T-helper 9 cell (primary cell): Measurements from ENCODE around the gene GGCT.

Experiments used
- DNase-seq: peaks from one replicate; pipeline ENCODE4 v3.0.0-alpha.2; 2020

Gene GGCT

DNA sequence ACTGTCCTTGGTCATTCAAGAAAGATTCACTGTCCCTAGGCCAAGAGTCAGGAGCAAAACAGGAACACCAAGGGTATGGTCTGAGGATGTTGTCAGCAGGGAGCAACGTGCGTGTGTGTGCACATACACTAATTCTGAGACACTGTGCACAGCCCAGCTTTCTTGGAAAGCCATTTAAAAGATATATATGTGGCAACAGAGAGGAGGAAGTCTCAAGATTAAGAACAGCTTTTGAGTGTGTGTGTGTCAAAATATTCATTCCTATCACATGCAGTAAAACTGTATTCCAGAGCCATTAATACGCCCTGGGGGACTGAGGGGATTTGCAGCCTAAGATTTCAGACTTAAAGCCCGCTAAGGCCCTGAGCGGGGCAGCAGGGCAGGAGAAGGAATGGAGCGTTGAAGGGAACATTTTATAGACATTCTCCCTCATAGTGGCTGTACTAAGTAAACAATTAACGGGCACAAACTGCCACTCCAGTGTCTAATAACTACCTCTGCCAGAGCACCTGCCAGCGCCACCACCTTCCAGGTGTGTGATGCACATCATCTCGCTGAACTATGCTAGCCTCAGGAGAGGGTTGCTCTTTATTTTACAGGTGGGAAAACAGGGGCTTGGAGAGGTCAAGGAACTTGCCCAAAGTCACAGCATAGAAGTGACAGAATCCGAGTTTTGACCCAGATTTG, 28.0 kb downstream of the GGCT start:
- DNase-seq, result no peak

DNA sequence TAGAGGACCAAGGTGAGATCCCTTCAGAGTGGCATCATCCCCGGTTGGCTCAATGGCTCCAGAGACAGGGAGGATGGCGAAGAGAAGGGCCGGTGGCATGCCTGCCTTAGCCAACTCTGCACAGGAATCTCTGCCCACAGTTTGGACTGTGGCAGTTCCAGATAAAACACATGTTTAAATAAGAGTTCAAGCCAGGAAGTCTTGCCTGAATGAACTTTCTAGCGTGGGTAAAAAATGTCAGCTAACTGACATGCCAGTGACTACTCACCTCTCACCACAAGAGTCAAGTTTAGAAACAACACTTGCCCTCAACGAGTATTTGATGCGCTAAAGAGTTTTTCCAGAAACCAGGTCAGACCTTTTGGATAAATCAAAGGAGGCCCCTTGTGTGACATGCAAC, 29.0 kb downstream of the GGCT start:
- DNase-seq, result no peak

DNA sequence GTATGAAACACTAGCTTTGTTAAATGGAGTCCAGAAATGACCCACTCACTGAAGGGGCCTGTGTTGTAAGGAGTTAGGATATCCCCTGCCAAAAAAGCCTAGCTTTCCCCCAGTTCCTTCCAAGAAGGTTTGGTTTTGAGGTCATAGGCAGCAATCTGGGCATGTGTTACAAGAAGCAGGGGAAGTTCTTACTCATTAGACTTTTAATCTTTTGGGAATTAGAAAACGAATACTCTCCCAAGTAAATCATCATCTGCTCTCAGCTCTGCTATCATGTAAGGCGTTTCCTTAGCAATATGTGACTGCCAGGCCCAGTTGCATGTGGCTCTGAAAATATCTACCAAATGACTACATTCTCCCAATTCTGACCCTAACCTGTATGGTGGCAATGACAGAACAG, 29.7 kb downstream of the GGCT start:
- DNase-seq, result no peak

DNA sequence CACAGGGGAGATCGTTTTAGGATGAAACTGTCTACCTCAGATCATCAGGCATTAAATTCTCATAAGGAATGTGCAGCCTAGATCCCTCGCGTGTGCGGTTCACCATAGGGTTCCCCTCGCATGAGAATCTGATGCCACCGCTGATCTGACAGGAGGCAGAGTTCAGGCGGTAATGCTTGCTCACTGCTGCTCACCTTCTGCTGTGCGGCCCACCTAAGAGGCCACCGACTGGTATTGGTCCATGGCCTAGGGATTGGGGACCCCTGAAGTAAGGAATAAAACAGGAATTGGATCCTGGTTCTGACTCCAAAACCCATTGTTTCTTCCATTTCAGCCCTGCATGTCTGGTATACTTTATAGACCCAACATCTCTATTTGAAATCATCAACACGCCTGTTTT, 30.1 kb downstream of the GGCT start:
- DNase-seq, result no peak

DNA sequence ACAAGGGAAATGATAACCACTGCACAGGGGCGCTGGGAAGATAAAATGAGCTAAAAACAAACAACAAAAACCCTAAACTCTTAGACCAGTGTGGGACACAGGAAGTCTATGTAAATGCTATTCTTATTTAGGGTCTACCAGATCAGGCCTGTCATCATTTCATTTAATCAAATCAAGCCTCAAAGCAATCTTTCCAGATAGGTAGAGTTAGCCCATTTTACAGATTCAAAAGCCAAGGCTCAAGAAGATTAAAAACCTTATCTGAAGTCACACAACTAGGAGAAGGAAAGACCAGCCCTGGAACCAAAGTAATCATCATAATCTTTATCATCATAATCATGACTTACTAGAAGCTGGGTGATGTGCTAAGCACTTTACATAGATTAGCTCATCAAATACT, 30.7 kb downstream of the GGCT start:
- DNase-seq, result no peak

DNA sequence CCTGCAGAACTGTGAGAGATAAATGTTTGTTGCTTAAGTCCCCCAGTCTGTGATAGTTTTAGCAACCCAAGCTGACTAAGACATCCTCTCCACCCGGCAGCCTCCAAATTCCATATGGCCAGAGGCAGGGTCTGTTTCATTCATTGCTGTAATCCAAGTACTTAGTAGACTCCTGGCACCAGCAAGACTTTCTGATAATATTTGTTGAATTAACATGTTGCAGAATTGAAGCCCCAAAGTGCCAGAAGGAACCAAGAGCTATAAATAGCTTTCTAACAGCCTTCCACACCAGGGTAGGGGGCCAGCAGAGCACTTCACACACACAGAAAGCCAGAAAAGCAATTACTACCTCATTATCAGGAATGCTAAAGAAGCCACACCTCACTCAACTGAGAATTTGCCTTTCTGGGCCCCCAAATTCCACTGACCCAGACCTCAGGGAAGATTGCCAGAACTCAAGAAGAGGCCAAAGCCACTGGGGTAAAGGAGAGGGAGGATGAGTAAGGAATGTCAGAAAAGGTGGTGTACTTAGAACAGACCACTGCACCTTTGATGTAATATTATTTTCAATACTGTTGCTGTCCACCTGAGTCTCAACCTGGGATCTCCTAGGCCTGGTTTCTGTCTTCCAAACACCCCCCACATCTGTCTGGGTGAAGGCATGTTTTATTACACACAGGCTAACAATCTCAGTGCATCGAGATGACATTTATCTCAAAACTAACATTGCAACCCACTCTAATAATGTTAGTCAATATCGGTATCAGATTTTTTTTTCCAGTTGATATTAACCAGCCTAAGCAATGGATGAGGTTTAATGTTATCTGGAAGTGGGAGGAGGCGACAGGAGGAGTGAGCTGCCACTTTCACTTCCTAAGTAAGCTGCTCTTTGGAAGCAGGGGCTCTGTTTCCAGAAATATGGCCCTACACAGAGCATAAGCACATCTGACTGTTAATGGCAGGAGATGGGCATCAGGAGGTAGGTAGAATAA, 31.5 kb downstream of the GGCT start:
- DNase-seq, result no peak

DNA sequence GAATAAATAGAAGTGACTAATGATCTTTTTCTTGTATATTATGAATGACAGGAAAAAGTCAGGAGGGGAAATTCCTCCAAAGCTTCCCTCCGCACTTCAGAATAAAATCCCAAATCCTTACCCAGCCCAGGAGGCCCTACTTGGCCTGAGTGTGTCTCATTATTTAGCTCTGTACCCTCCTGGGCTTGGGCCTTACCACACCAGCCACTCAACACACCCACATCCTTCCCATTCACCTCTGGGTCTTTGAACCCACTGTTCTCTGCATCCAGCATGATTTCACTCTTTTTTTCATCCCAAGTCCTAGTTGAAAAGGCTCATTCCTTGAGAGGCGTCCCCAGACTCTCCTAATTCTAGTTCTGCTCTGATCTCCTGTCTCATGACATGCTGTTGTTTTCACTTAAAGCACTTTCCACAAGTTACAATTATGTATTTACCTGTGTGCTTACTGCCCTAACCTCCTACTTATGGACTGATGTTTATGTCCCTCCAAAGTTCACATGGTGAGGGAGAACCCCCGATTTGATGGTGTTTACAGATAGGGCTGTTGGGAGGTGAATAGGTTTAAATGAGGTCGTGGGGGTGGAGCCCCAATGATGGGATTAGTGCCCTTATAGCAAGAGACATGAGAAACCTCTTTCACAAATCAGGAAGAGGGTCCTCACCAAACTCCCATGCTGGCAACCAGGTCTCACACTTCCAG, 32.4 kb downstream of the GGCT start:
- DNase-seq, result no peak

DNA sequence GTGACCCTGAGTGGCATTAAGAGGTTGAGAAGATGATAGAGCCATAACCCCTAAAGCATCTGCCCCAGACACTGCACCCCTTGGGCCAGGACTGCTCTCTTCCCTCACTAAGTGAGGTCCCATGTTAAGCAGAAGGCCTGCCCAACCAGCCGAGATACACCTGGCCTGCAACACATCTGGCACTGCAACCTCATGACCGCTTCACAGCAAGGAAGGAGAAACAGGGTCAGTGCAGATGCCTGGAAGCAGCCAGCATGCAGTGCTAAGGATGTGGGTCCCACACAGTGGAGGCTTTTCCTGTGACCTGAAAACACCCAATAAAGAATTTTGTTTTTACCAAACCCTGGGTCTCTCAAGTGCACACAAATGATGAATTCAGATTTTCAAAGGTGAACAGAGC, 33.4 kb downstream of the GGCT start:
- DNase-seq, result no peak

DNA sequence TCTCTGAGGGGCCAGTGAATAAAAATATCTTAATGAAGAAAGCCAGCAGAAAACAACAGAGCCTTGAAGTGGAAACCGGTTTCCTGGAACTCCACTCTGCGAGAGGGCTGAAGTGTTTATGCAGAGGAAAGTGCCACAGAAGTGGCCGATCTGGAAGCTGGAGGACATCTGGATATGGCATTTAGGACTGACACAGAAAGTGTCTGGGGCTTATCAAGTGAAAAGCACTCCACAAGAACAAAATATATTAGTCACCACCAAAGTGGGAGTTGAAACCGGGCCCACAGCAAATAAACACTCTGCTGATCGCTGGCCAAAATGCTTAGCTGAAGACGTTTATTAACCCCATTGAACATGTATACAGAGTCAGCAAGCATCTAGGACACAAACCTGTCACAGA, 33.9 kb downstream of the GGCT start:
- DNase-seq, result no peak

DNA sequence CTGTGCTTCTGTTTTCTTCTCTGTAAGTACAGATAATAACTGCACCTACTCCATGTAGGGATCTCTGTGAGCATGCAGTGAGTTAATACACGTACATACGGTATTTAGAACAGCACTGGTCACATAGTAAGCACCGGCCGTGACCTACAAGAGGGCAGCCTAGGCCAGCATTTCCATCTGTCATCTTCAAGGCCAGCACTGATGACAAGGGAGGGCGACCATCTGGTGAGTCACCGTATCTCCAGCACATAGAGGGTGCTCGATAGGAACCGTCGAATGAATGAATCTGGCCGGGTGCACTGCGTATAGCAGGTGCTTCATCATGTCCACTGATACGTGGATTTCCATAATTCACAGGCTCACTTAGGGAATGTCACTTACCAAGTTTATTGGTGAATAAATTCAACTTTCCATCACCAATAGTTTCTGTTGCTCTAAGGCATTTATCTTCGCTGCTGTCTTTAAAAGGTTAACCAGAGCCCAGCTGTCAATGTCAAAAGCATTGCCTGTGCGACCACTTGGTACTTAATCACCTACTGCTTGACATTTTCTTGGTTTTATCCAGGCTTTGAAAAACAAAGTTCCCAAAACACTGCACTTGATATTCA, 34.4 kb downstream of the GGCT start:
- no peak for DNase-seq

DNA sequence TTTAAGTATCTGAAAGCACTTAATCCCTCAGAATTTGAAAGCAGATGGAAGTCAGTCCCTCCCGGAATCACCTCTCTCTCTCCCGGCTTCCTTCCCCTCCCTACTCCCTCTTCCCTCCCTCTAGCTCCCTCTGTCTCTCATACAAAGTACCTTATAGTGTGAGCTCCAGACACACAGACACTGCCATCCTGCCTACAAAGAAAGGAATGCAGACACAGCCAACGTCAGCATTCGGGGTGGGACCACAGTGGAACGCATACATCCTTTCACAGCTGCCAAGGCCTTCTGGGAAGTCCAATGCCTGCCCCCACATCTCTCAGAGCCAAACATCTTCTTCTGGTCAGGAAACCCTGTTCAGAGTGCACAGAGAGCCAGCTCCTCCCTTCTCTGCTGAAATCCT, 35.3 kb downstream of the GGCT start:
- no peak for DNase-seq

DNA sequence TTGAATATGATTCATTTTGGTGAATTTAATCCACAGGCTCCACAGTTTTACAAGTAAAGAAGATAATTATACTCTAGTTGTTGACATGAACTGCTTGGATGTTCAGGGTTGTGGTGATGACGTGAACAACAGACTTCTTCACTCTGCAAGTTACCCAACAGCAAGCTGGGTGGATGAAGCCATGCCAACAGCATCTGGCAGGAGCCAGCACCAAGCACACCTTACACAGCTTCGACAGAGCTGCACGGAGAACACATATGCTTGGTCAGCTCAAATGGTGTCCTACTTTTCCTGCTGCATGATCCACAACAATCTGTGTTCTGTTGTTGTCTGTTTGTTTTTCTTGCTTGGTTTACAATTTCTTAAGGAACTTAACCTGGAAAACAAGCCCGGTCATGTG, 35.8 kb downstream of the GGCT start:
- no peak for DNase-seq

DNA sequence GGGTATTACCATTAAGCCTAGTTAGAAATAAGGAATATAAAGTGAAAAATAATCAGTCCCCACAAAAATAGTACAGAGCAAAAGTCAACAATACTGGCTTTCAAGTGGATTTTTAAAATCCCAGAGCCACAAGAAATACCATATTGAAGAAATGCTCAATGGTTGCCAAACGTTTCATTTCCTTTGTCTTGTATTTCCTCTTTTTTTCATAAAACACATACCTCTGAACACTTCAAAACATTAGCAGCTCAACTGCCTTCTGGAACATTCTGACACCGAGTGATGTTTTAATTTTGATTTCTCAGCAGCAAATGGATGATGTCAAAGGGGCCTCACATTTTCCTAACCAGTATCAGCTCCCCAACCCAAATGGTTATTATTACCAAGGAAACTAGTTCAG, 36.6 kb downstream of the GGCT start:
- DNase-seq, result no peak

DNA sequence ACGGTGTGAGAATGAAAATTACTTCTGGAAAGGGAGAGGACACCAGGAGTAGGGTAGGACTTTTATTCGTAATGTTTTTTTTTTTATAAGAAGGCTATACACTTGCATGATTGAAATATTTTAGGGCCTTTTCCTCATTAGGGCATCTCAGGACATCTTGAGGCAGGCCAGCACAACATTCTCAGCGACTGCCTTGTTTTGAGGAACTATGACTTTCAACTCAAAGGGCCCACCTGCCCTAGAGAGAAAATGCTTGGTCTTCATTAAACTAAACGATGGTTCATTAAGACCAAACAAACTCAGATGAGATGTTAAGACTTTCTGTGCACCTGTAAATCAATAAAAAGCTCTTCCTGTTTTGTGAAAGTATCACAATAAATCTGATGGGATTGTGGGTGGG, 37.4 kb downstream of the GGCT start:
- no peak for DNase-seq

DNA sequence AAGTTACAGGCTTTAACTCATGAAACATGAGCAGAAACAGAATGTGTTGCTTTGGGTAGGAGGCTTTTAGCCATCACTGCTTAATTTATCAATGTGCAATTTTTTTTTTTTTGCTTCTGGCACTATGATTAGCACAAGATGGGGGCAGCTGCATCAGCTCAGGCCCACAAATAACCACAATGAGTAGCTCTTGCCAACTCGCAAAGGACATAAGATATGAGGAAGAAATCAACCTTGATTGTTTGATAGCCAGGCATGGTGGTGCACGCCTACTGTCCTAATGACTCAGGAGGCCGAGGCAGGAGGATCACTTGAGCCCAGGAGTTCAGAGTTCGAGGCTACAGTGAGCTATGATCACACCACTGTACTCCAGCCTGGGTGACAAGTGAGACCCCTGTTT, 38.4 kb downstream of the GGCT start:
- no peak for DNase-seq

DNA sequence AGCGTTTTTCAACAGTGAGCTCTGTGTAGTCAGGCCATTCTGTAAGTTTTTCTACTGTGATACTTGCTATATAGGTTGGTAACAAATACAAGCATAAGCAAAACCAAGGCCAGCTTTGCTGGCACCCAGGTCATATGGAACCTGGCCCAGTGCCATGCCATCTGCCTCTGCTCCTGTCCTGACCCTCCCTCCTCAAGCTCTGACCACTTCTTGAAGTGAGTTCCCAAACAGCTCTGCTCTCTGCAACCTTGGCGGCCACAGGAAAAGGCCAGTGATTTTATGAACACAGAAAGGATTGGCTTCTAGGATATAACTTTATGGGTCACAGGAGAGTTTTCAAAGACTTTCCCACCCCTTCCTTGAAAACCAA, 38.8 kb downstream of the GGCT start:
- no peak for DNase-seq

DNA sequence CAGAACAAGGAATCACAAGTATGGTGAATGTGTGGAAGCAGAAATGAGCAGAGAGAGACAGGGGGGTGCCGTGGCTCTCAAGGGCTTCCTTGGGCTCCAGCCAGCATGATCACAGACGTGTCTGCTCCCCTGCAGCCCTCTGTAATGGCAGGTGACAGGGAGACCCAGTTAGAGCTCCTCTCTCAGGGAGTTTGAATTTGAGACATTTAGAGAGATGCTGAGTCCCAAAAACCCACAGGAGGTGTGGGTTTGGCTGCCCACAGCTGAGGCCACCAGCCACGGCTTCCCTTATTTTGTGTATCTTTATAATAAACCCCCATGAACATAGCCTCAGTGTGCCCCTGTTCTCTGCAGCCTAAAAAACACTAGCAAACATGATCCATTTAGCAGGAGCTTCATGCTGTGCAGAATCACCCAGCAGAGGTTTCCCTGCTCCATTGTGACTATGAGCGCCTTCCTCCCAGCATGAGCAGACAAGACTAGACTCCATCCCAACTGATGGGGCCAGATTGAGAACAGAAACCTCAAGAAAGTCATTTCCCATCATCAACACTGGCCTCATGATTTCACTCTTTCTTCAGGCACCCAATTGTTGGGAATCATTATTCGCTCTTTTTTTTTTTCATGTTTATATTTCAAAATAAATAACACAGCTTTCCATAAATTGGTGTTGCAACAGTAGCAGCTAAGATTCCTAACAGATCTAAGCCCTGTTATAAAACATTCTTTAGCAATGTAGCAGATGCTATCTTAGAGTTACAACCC, 39.4 kb downstream of the GGCT start:
- DNase-seq, result no peak

DNA sequence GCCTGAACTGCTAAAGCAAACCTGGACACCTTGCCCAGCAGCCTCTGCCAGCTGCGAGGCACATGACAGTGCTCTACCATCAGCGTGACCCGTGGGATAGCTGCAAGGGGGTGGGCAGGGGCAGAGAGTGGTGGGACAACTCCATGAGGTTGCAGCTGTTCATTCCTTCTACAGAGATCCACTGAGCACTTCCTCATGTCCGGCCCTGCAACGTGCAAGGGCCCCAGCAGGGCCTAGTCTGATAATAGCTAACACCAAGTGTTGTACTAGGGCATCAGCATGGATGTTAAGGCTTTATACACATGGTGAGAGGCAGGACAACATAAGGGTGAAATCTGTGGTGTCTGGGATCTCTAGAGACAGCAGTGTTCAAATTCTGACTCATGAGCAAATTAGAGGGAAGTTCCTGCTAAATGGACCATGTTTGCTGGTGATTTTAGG, 40.4 kb downstream of the GGCT start:
- no peak for DNase-seq

DNA sequence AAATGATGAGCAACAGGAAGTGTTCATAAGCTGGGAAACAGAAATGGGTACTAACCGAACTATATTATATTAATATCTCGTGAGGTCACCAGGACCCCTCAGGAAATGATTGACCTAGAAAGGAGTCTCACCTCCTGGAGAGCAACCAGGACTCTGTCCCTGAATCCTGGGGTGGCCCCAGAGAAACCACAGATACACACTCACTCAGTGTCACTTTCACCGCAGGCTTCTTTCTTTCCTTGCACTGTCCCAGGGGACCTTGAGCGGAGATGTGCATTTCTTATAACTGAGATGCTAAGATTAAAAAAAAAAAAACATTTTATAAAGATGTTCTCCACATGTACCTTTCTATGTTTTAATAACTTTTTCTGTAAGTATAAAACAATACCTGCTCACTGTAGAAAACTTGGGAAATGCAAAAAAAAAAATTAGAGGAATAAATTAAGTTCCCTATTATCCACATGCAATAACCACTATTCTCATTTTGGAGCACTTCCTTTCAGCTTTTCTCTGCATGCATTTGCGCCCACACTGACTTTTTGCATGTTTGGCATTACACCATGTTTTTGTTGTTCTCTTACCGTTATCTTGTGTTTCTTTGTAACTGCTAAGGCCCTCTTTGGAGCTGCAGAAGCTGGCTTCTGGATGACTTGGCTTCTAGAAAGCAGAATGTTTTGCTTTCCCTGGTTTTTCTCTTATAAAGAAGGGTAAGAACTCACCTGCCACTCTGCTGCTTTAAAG, 41.1 kb downstream of the GGCT start:
- DNase-seq, result no peak

DNA sequence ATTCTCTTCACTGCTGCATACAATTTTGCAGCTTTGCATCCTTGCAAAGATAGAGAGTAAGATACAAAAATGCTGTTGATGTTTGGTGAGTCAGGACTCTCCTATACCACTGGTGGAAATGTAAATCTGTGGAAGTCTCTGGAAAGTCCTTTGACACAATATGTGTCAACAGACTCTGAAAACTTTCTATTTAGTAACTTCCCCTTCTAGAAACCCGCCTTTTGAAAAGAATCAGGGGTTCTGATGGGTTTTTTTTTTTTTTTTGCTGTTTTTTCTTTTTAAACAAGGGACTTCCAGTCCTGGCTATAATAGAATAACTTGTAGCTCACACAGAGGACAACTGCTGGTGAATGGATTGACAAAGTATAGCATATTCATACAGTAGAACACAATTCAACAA, 42.5 kb downstream of the GGCT start:
- DNase-seq, result no peak

DNA sequence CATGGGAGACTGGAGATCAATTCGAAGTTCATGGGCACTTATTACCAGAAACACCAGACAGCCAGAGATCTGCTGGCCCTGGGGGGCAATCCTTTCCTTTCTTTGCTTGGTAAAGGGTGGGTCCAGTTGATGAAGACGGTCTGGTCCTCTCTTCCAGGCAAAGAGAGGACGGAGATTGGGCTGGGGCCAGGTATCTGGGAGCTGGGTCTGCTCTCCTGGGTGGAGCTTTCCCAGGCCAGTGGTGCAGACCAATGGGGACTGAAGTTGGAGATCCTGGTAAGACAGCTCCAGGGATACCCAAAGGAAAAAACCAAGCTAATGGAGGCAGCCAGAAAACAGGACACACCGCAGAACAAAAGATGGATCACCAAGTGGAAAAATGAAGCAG, 44.4 kb downstream of the GGCT start:
- no peak for DNase-seq
